OCI-LY7 (cell line): ENCODE measurements around the gene NDUFB5.

ENCODE experiments used
- EZH2phosphoT487 ChIP-seq: fragments of 200-600 bp; sonication (generic); IDR thresholded peaks from 2 replicates; pipeline ENCODE4 v1.6.1; 2018; ENCODE audit warnings: low read depth, borderline replicate concordance, mild to moderate bottlenecking, mixed run types, antibody characterized with exemption, low read length, moderate library complexity, mixed read lengths
- TF ChIP-seq, protein P1 (sequence below): fragments of 200-600 bp; sonication (generic); conservative IDR thresholded peaks from 2 replicates; pipeline ENCODE4 v1.5.1; 2014; ENCODE audit warnings: mild to moderate bottlenecking, antibody characterized with exemption, low read length, moderate library complexity, mixed read lengths

DNA sequence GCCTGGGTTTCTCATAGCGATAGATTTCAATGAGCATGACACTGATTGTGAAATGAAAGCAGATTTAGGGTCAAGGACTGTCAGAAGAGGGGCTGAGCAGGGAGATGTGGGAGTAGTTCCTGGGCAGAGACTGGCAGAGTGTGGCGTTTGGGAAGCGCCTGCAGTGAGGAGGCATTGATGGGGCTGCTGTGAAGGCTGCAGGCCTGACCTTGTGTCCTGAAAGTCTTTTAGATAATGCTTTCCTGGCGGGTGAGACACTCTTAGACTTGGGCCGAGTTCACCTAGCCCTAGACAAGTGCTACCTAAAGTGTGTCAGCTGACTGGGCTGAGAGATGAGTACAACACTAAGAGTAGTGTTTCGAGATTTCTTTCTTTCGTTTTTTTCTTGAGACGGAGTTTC, 68.9 kb downstream of the NDUFB5 start:
- TF ChIP-seq, protein P1, sequence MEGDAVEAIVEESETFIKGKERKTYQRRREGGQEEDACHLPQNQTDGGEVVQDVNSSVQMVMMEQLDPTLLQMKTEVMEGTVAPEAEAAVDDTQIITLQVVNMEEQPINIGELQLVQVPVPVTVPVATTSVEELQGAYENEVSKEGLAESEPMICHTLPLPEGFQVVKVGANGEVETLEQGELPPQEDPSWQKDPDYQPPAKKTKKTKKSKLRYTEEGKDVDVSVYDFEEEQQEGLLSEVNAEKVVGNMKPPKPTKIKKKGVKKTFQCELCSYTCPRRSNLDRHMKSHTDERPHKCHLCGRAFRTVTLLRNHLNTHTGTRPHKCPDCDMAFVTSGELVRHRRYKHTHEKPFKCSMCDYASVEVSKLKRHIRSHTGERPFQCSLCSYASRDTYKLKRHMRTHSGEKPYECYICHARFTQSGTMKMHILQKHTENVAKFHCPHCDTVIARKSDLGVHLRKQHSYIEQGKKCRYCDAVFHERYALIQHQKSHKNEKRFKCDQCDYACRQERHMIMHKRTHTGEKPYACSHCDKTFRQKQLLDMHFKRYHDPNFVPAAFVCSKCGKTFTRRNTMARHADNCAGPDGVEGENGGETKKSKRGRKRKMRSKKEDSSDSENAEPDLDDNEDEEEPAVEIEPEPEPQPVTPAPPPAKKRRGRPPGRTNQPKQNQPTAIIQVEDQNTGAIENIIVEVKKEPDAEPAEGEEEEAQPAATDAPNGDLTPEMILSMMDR = no peak
- no peak for TF ChIP-seq EZH2phosphoT487
